NOMO-1 treated with DMSO at 0.1 percent for 48 hours (cell line): ENCODE results near the gene TMEM44.
A peak's percentile ranks its signal among the peaks of the same experiment; 100 is the strongest.

Source experiments
- DNase-seq: peaks from one replicate; lab custom pipeline; 2025; ENCODE audit not compliant: unreplicated experiment; lab: John Stamatoyannopoulos, UW

The TMEM44 gene

GRCh38 chr3:194633349-194634004, at the start of gene TMEM44:
TMEM44 (minus strand) TSS chr3:194633419; CDS start chr3:194633215, 204 bp downstream.
- peak; percentile 74 for DNase-seq

GRCh38 chr3:194682694-194683310, 49.6 kb upstream of the TMEM44 start:
- peak; percentile 90 for DNase-seq

- no peak for DNase-seq
Observed at GRCh38 chr3:194682189-194682693, 49.0 kb upstream of the TMEM44 start.

GRCh38 chr3:194680888-194681615, 47.8 kb upstream of the TMEM44 start:
- no peak for DNase-seq

GRCh38 chr3:194676471-194676870, 43.3 kb upstream of the TMEM44 start:
- no peak for DNase-seq

- DNase-seq = no peak
Observed at GRCh38 chr3:194675680-194676079, 42.5 kb upstream of the TMEM44 start.

- no peak for DNase-seq
Observed at GRCh38 chr3:194675081-194675640, 41.9 kb upstream of the TMEM44 start.

GRCh38 chr3:194673761-194674160, 40.5 kb upstream of the TMEM44 start:
- DNase-seq = no peak

GRCh38 chr3:194672876-194673275, 39.7 kb upstream of the TMEM44 start:
- no peak for DNase-seq

GRCh38 chr3:194671900-194672808, 38.9 kb upstream of the TMEM44 start, which contains the start of gene LSG1:
LSG1 (minus strand) TSS chr3:194672191; CDS start chr3:194672162, 29 bp downstream.
- DNase-seq = peak; percentile 98

GRCh38 chr3:194671511-194671899, 38.3 kb upstream of the TMEM44 start:
- DNase-seq = peak; percentile 66

- no peak for DNase-seq
Observed at GRCh38 chr3:194667363-194667762, 34.1 kb upstream of the TMEM44 start.

GRCh38 chr3:194664857-194665256, 31.6 kb upstream of the TMEM44 start:
- DNase-seq = no peak

- no peak for DNase-seq
Observed at GRCh38 chr3:194661946-194662345, 28.7 kb upstream of the TMEM44 start.

GRCh38 chr3:194661374-194661773, 28.2 kb upstream of the TMEM44 start:
- no peak for DNase-seq

- no peak for DNase-seq
Observed at GRCh38 chr3:194659778-194660177, 26.6 kb upstream of the TMEM44 start.

- no peak for DNase-seq
Observed at GRCh38 chr3:194658477-194659242, 25.4 kb upstream of the TMEM44 start.

GRCh38 chr3:194657439-194657838, 24.2 kb upstream of the TMEM44 start:
- DNase-seq = no peak

GRCh38 chr3:194654443-194654842, 21.2 kb upstream of the TMEM44 start:
- no peak for DNase-seq

- no peak for DNase-seq
Observed at GRCh38 chr3:194647747-194648146, 14.5 kb upstream of the TMEM44 start.
